ENCODE measurements around the gene FNIP1.
"Not testable (repeated sequence)": the region's sequence is repeated elsewhere in the genome, so short reads cannot be mapped to it uniquely, and the experiment has no call there.

The FNIP1 gene

GRCh38 chr5:131605086-131605485 is 191.7 kb downstream of the FNIP1 start:
- no peak for DNase-seq

- no peak for DNase-seq
Observed at GRCh38 chr5:131595088-131596033, 201.5 kb downstream of the FNIP1 start.

GRCh38 chr5:131593921-131594320 is 202.9 kb downstream of the FNIP1 start:
- no peak for DNase-seq

- DNase-seq = not testable (repeated sequence)
Observed at GRCh38 chr5:131593436-131593835, 203.4 kb downstream of the FNIP1 start.
